Regular cardiac myocyte (primary cell): ENCODE measurements around the gene MTNR1A. TPM values are rescaled to one million over a fixed set of nuclear protein-coding genes. Genes with fewer than 3 reads are reported as not detected.

Source experiments
- total RNA-seq: library from RNA; depleted of rRNA; stranded (reverse); fragments of >200 nt; gene quantifications from 2 replicates; pipeline ENCODE4 v1.2.3, GENCODE V29; 2014

The MTNR1A gene
- total RNA-seq = not detected in 2 replicates

GRCh38 chr4:186554914-186555827, at the start of gene MTNR1A:
Gene MTNR1A (minus strand): TSS chr4:186555567. CDS start chr4:186555365, 202 bp downstream.

Other genes starting within 250 kb of the MTNR1A start
- gene FAT1, start 168.3 kb upstream of the MTNR1A start, total RNA-seq = 185 and 230 TPM in 2 replicates